ENCODE data around the gene IQGAP3.

IQGAP3 gene

DNA sequence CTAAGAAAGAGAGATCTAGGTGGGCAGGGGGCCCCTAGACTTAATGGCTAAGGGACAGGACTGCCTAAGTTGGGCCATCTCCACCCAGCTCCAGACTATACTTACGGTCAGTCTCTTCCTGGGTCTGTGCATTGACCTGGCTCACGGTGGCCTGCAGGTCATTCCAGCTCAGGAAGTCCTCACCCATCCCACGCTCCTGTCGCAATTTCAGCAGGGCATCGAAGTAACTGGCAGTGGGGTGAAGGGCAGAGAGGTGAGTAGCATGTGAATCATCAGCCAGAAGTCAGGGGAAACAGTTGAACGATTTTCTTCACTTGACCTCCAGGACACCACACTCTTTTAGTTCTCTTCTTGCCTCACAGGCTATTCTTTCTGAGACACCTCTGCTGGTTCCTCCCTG is 20.5 kb downstream of the IQGAP3 start:
- H3K27ac ChIP-seq (ENCODE audit: low read depth, low read length) = no peak overlapping the region

DNA sequence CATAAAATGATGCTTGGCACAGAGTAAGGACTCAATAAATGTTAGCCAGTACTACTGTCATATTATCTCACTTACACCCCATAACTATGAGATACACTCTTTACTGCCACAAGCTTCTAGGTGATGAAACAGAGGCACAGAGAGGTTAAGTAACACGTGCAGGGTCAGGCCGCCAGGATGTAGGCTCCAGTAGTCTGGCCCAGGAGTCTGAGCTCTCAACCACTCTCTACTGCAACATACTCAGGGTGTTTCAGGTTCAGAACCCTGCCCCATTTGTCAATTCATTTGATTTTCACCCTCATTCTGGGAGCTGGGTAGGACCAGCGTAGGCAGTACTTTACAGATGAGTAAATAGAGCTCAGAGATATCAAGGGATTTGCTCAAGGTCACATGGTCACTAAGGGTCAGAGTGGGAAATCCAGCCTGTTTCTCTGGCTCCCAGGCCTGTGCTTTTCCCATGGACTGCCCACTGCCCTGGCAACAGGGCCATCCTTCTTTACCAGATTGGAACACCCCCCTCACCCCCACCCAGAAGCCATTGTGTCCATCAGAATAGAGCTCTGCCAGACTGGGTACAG is 21.2 kb downstream of the IQGAP3 start:
- no peaks in the 10 kb centered on the region for H3K4me1 ChIP-seq (ENCODE audit: insufficient read depth, low read length)
- H3K9me3 ChIP-seq (ENCODE audit: insufficient read depth, low read depth, low read length) = no peaks in the 10 kb centered on the region
- no peaks in the 10 kb centered on the region for H3K27me3 ChIP-seq (ENCODE audit: insufficient read depth, low read length)
- 94% methylated on average over 3 of the region's 3 CpGs for WGBS
- H3K4me3 ChIP-seq (ENCODE audit: low read length) = no peak overlapping the region
- no peak overlapping the region for H3K27ac ChIP-seq (ENCODE audit: low read depth, low read length)
- no peak overlapping the region for H3K9ac ChIP-seq (ENCODE audit: low read depth, low read length)
- H3K36me3 ChIP-seq (ENCODE audit: insufficient read depth, low read length) = peaks cover 64% of the 10 kb centered on the region

More for the DNA sequence above, 20.5 kb downstream of the IQGAP3 start:
- Histone ChIP-seq H3K27me3 (ENCODE audit: insufficient read depth, low read length) (no peaks in the 10 kb centered on the region), H3K9ac (ENCODE audit: low read depth, low read length) (no peak overlapping the region), H3K4me1 (ENCODE audit: insufficient read depth, low read length) (no peaks in the 10 kb centered on the region), H3K9me3 (ENCODE audit: insufficient read depth, low read depth, low read length) (no peaks in the 10 kb centered on the region), H3K36me3 (ENCODE audit: insufficient read depth, low read length) (peaks cover 65% of the 10 kb centered on the region), H3K4me3 (ENCODE audit: low read length) (no peak overlapping the region)
- WGBS = 97% methylated on average over 6 of the region's 6 CpGs

- Histone ChIP-seq H3K36me3 (ENCODE audit: insufficient read depth, low read length) (peaks cover 56% of the 10 kb centered on the region), H3K27me3 (ENCODE audit: insufficient read depth, low read length) (no peaks in the 10 kb centered on the region), H3K4me3 (ENCODE audit: low read length) (no peak overlapping the region), H3K27ac (ENCODE audit: low read depth, low read length) (no peak overlapping the region), H3K9ac (ENCODE audit: low read depth, low read length) (no peak overlapping the region), H3K9me3 (ENCODE audit: insufficient read depth, low read depth, low read length) (no peaks in the 10 kb centered on the region), H3K4me1 (ENCODE audit: insufficient read depth, low read length) (no peaks in the 10 kb centered on the region)
- WGBS = 82% methylated on average over 5 of the region's 5 CpGs
Measured at GRCh38 chr1:156550346-156550745, 22.0 kb downstream of the IQGAP3 start.

DNA sequence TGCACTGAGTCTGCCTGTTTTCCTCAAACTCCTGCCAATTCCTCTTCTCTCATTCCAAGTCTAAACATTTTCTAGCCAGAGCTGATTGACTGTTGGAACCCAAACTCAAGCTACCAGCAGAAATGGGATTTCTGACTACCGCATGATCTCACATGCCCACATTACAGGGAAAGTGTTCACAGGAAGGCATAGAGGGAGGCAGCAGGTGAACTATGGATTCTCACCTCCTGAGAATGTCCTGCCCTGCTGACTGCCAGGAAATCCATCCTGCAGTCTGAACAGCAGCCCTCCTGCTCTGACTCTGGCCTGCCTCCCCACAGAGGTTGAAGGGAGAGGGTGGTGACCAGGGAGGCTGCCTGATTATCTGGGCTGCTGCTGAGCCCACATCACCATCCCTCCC is 22.5 kb downstream of the IQGAP3 start:
- 94% methylated on average over 1 of the region's 1 CpG for WGBS
- no peaks in the 10 kb centered on the region for H3K4me1 ChIP-seq (ENCODE audit: insufficient read depth, low read length)

DNA sequence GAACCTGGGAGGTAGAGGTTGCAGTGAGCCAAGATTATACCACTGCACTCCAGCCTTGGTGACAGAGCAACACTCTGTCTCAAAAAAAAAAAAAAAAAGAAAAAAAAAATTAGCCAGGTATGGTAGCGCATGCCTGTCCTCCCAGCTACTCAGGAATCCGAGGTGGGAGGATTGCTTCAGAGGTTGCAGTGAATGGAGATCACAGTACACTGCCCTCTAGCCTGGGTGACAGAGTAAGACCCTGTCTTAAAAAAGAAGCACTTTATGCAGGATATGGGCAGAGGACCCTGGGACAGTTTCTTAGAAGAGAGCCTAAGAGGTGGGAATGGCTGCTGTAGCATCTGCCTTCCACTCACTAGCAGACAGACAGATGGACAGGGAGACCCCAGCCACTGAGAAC is 23.0 kb downstream of the IQGAP3 start:
- Histone ChIP-seq H3K36me3 (ENCODE audit: insufficient read depth, low read length) (peaks cover 52% of the 10 kb centered on the region), H3K4me3 (ENCODE audit: low read length) (no peak overlapping the region), H3K27me3 (ENCODE audit: insufficient read depth, low read length) (no peaks in the 10 kb centered on the region), H3K27ac (ENCODE audit: low read depth, low read length) (no peak overlapping the region), H3K4me1 (ENCODE audit: insufficient read depth, low read length) (no peaks in the 10 kb centered on the region), H3K9me3 (ENCODE audit: insufficient read depth, low read depth, low read length) (no peaks in the 10 kb centered on the region), H3K9ac (ENCODE audit: low read depth, low read length) (no peak overlapping the region)
- 87% methylated on average over 2 of the region's 2 CpGs for whole genome bisulfite sequencing

More for the DNA sequence above, 22.5 kb downstream of the IQGAP3 start:
- Histone ChIP-seq H3K27ac (ENCODE audit: low read depth, low read length) (no peak overlapping the region), H3K36me3 (ENCODE audit: insufficient read depth, low read length) (peaks cover 56% of the 10 kb centered on the region), H3K9me3 (ENCODE audit: insufficient read depth, low read depth, low read length) (no peaks in the 10 kb centered on the region), H3K9ac (ENCODE audit: low read depth, low read length) (no peak overlapping the region), H3K27me3 (ENCODE audit: insufficient read depth, low read length) (no peaks in the 10 kb centered on the region), H3K4me3 (ENCODE audit: low read length) (no peak overlapping the region)

- Histone ChIP-seq H3K9ac (ENCODE audit: low read depth, low read length) (no peak overlapping the region), H3K27me3 (ENCODE audit: insufficient read depth, low read length) (no peaks in the 10 kb centered on the region), H3K36me3 (ENCODE audit: insufficient read depth, low read length) (peaks cover 51% of the 10 kb centered on the region), H3K4me3 (ENCODE audit: low read length) (no peak overlapping the region), H3K4me1 (ENCODE audit: insufficient read depth, low read length) (no peaks in the 10 kb centered on the region), H3K9me3 (ENCODE audit: insufficient read depth, low read depth, low read length) (no peaks in the 10 kb centered on the region), H3K27ac (ENCODE audit: low read depth, low read length) (no peak overlapping the region)
- WGBS = 96% methylated on average over 9 of the region's 9 CpGs
Measured at GRCh38 chr1:156547982-156548381, 24.4 kb downstream of the IQGAP3 start.

GRCh38 chr1:156547434-156547833 is 24.9 kb downstream of the IQGAP3 start:
- no peak overlapping the region for H3K9ac ChIP-seq (ENCODE audit: low read depth, low read length)
- H3K9me3 ChIP-seq (ENCODE audit: insufficient read depth, low read depth, low read length) = no peaks in the 10 kb centered on the region
- no peak overlapping the region for H3K4me3 ChIP-seq (ENCODE audit: low read length)
- no peak overlapping the region for H3K27ac ChIP-seq (ENCODE audit: low read depth, low read length)
- no peaks in the 10 kb centered on the region for H3K4me1 ChIP-seq (ENCODE audit: insufficient read depth, low read length)
- no peaks in the 10 kb centered on the region for H3K27me3 ChIP-seq (ENCODE audit: insufficient read depth, low read length)
- peaks cover 50% of the 10 kb centered on the region for H3K36me3 ChIP-seq (ENCODE audit: insufficient read depth, low read length)
- WGBS = 97% methylated on average over 4 of the region's 4 CpGs

GRCh38 chr1:156546267-156546666 is 26.1 kb downstream of the IQGAP3 start:
- Histone ChIP-seq H3K9ac (ENCODE audit: low read depth, low read length) (no peak overlapping the region), H3K9me3 (ENCODE audit: insufficient read depth, low read depth, low read length) (no peaks in the 10 kb centered on the region), H3K4me1 (ENCODE audit: insufficient read depth, low read length) (no peaks in the 10 kb centered on the region), H3K4me3 (ENCODE audit: low read length) (no peak overlapping the region), H3K27me3 (ENCODE audit: insufficient read depth, low read length) (no peaks in the 10 kb centered on the region), H3K36me3 (ENCODE audit: insufficient read depth, low read length) (peaks cover 48% of the 10 kb centered on the region), H3K27ac (ENCODE audit: low read depth, low read length) (no peak overlapping the region)
- 96% methylated on average over 3 of the region's 3 CpGs for WGBS

- 95% methylated on average over 3 of the region's 3 CpGs for WGBS
- Histone ChIP-seq H3K9me3 (ENCODE audit: insufficient read depth, low read depth, low read length) (no peaks in the 10 kb centered on the region), H3K4me3 (ENCODE audit: low read length) (no peak overlapping the region), H3K27ac (ENCODE audit: low read depth, low read length) (no peak overlapping the region), H3K9ac (ENCODE audit: low read depth, low read length) (no peak overlapping the region), H3K27me3 (ENCODE audit: insufficient read depth, low read length) (no peaks in the 10 kb centered on the region), H3K4me1 (ENCODE audit: insufficient read depth, low read length) (no peaks in the 10 kb centered on the region), H3K36me3 (ENCODE audit: insufficient read depth, low read length) (peaks cover 55% of the 10 kb centered on the region)
Measured at GRCh38 chr1:156544592-156545102, 27.7 kb downstream of the IQGAP3 start.

DNA sequence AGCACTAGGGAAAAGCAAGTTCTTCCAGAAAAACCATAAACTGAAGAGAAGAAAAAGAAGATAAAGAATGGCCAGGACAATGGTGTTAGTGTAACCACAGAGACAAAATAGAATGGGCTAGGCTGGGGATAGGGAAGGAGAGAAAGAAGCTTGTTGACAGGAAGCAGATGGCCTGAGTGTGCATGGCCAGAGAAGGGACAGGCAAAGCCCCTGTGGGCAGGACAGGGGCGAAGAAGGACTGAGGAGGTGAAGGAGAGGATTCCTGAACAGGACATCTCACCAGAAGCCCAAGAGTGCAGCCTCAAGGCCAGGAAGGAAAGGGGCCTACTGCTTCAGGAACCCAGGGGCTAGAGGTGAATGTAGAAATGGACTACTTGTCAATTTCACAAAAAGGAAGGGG is 29.3 kb downstream of the IQGAP3 start:
- H3K9ac ChIP-seq (ENCODE audit: low read depth, low read length) = no peak overlapping the region
- H3K27ac ChIP-seq (ENCODE audit: low read depth, low read length) = no peak overlapping the region
- H3K4me1 ChIP-seq (ENCODE audit: insufficient read depth, low read length) = no peaks in the 10 kb centered on the region
- H3K36me3 ChIP-seq (ENCODE audit: insufficient read depth, low read length) = peaks cover 61% of the 10 kb centered on the region
- WGBS = 90% methylated on average over 1 of the region's 1 CpG
- no peak overlapping the region for H3K4me3 ChIP-seq (ENCODE audit: low read length)
- no peaks in the 10 kb centered on the region for H3K9me3 ChIP-seq (ENCODE audit: insufficient read depth, low read depth, low read length)
- H3K27me3 ChIP-seq (ENCODE audit: insufficient read depth, low read length) = no peaks in the 10 kb centered on the region

- H3K4me3 ChIP-seq (ENCODE audit: low read length) = no peak overlapping the region
- no peaks in the 10 kb centered on the region for H3K9me3 ChIP-seq (ENCODE audit: insufficient read depth, low read depth, low read length)
- no peaks in the 10 kb centered on the region for H3K27me3 ChIP-seq (ENCODE audit: insufficient read depth, low read length)
- H3K9ac ChIP-seq (ENCODE audit: low read depth, low read length) = no peak overlapping the region
- peaks cover 62% of the 10 kb centered on the region for H3K36me3 ChIP-seq (ENCODE audit: insufficient read depth, low read length)
- 98% methylated on average over 2 of the region's 2 CpGs for WGBS
- no peaks in the 10 kb centered on the region for H3K4me1 ChIP-seq (ENCODE audit: insufficient read depth, low read length)
- H3K27ac ChIP-seq (ENCODE audit: low read depth, low read length) = no peak overlapping the region
Measured at GRCh38 chr1:156540955-156541354, 31.4 kb downstream of the IQGAP3 start.

DNA sequence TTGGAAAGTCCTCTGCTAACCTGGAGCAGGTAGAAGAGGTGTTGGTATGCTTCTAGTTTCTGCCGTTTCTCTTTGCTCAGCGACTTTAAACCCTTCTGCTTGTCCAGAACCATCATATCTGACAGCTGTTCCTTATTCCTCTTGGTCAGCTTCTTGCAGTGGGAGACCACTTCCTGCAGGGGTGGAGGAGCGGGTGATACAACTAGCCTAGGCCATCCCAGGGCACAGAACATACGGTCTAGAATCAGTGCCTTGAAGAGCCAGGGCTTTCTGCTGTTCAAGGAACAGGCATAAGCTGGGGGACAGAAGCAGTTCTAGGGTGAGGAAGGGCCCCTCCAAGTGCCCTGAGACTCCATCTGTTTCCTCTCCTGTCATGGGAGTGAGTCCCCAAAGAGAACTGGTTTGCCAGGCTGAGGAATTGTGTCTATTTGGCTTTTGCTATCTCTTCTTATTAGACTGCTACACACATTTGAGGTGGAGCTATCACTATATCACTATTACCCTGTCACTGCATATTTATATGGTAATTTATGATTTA is 32.5 kb downstream of the IQGAP3 start:
- Histone ChIP-seq H3K36me3 (ENCODE audit: insufficient read depth, low read length) (peaks cover 72% of the 10 kb centered on the region), H3K27ac (ENCODE audit: low read depth, low read length) (no peak overlapping the region)

More for the DNA sequence above, 32.5 kb downstream of the IQGAP3 start:
- Histone ChIP-seq H3K4me3 (ENCODE audit: low read length) (no peak overlapping the region), H3K4me1 (ENCODE audit: insufficient read depth, low read length) (no peaks in the 10 kb centered on the region), H3K9ac (ENCODE audit: low read depth, low read length) (no peak overlapping the region), H3K27me3 (ENCODE audit: insufficient read depth, low read length) (no peaks in the 10 kb centered on the region), H3K9me3 (ENCODE audit: insufficient read depth, low read depth, low read length) (no peaks in the 10 kb centered on the region)
- 94% methylated on average over 4 of the region's 4 CpGs for WGBS
